Calu3 (cell line): Measurements from ENCODE around the gene CEP41. TPM values are rescaled to one million over a fixed set of nuclear protein-coding genes. Genes with fewer than 3 reads are reported as not detected.

ENCODE experiments used
- BruUV-seq: library from RNA; stranded (reverse); fragments of 400-500 nt; replicated peaks from 2 replicates; lab custom pipeline; 2021; lab: Mats Ljungman, UMichigan
- CTCF ChIA-PET: fragments of 300-600 bp; sonication (Branson Sonifier 250); formaldehyde crosslinking; loops from one replicate; lab custom pipeline; 2022; ENCODE audit warnings: antibody characterized with exemption; lab: Charles Lee
- DNase-seq: peaks from one replicate; pipeline ENCODE4 v3.0.0; 2022
- H3K27ac Mint-ChIP-seq: one replicate; pipeline ENCODE4 v1.8.0; 2022; ENCODE audit warnings: mixed read lengths; ENCODE audit not compliant: unreplicated experiment
- H3K27me3 Mint-ChIP-seq: one replicate; pipeline ENCODE4 v1.8.0; 2022; ENCODE audit warnings: mixed read lengths; ENCODE audit not compliant: unreplicated experiment
- H3K36me3 Mint-ChIP-seq: one replicate; pipeline ENCODE4 v1.8.0; 2022; ENCODE audit warnings: mild to moderate bottlenecking, moderate library complexity, mixed read lengths; ENCODE audit not compliant: insufficient read depth, unreplicated experiment
- H3K4me1 Mint-ChIP-seq: one replicate; pipeline ENCODE4 v1.8.0; 2022; ENCODE audit warnings: mild to moderate bottlenecking, low read depth, mixed read lengths; ENCODE audit not compliant: unreplicated experiment
- H3K4me3 Mint-ChIP-seq: one replicate; pipeline ENCODE4 v1.8.0; 2022; ENCODE audit warnings: mild to moderate bottlenecking, low read depth, moderate library complexity, mixed read lengths; ENCODE audit not compliant: unreplicated experiment
- H3K9me3 Mint-ChIP-seq: one replicate; pipeline ENCODE4 v1.8.0; 2022; ENCODE audit warnings: low read depth, mixed read lengths; ENCODE audit not compliant: unreplicated experiment
- intact Hi-C: fragments of 100-400 bp; cut with micrococcal nuclease; formaldehyde crosslinking; loops from one replicate; pipeline ENCODE4 v1.10.0; 2022; ENCODE audit not compliant: unreplicated experiment
- total RNA-seq: library from RNA; stranded (reverse); gene quantifications from 2 replicates; pipeline ENCODE4 v1.2.3, GENCODE V29; 2022
- TF ChIP-seq, protein P1 (sequence below): fragments of 200-600 bp; IDR thresholded peaks from one replicate; pipeline ENCODE4 v1.8.0; 2022; ENCODE audit warnings: antibody characterized with exemption; ENCODE audit not compliant: unreplicated experiment

CEP41 gene
- total RNA-seq, 1 experiment from 2014 or later: 21.6 TPM

DNA sequence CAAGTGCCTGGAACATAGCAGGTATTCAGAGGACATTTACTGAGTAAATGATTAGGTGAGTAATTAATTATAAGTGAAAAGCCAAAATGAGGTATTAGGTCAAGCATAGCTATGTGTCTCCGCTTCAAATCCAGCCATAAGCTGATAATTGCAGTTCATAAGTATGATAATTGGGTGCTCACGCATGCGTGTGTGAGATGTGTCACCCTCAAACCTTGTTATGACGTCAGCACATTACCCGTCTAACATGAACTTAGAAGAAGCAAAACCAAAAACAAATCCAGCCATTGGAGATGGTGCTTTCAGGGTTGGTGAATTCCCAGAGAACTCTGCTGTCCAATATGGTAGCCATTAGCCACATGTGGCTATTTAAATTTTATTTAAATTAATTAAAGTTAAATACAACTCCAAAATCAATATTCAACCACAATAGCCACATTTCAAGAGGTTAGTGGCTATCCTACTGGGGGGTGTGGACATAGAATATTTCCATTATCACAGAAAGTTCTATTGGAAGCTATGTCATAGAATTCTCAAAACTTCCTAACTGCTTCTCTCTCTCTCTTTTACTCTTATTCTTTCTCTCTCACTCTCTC lies 96.4 kb downstream of the CEP41 start, which contains the start of gene CPA5:
TSS of gene CPA5 (plus strand) at position 546 of the 596 bp plus-strand sequence. CDS start 1,670 bp downstream, outside the sequence.
- no peaks in the 10 kb centered on the region for H3K9me3 Mint-ChIP-seq
- no peak within 1 kb of the TSS for H3K27ac Mint-ChIP-seq
- no peaks in the 10 kb centered on the region for H3K36me3 Mint-ChIP-seq

More for the DNA sequence above, 96.4 kb downstream of the CEP41 start, which contains the start of gene CPA5:
- no peak within 1 kb of the TSS for H3K4me3 Mint-ChIP-seq
- CTCF ChIA-PET: no interaction called here
- DNase-seq: no peak
- H3K27me3 Mint-ChIP-seq: peaks cover 22% of the 10 kb centered on the region
- no peaks in the 10 kb centered on the region for H3K4me1 Mint-ChIP-seq
- TF ChIP-seq, protein P1, sequence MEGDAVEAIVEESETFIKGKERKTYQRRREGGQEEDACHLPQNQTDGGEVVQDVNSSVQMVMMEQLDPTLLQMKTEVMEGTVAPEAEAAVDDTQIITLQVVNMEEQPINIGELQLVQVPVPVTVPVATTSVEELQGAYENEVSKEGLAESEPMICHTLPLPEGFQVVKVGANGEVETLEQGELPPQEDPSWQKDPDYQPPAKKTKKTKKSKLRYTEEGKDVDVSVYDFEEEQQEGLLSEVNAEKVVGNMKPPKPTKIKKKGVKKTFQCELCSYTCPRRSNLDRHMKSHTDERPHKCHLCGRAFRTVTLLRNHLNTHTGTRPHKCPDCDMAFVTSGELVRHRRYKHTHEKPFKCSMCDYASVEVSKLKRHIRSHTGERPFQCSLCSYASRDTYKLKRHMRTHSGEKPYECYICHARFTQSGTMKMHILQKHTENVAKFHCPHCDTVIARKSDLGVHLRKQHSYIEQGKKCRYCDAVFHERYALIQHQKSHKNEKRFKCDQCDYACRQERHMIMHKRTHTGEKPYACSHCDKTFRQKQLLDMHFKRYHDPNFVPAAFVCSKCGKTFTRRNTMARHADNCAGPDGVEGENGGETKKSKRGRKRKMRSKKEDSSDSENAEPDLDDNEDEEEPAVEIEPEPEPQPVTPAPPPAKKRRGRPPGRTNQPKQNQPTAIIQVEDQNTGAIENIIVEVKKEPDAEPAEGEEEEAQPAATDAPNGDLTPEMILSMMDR: no peak
- no TSS peak for BruUV-seq
- intact Hi-C loops: no loop called here

Other genes with a start within 250 kb of the CEP41 start
- 26.6 and 26.8 TPM in 2 replicates for gene TMEM209, start 235.6 kb downstream of the CEP41 start, total RNA-seq
- not detected in 2 replicates for gene SSMEM1, start 233.2 kb downstream of the CEP41 start, total RNA-seq
- not detected in 2 replicates for gene CPA2, start 174.2 kb downstream of the CEP41 start, total RNA-seq
- gene CPA4, start 147.9 kb downstream of the CEP41 start, total RNA-seq: not detected in 2 replicates
- not detected in 2 replicates for gene CPA5, start 96.2 kb downstream of the CEP41 start, total RNA-seq
- gene CPA1, start 60.5 kb downstream of the CEP41 start, total RNA-seq: not detected in 2 replicates
- gene MEST, start 51.1 kb upstream of the CEP41 start, total RNA-seq: 62.6 and 76.1 TPM in 2 replicates
- gene COPG2, start 227.7 kb upstream of the CEP41 start, total RNA-seq: 18.2 and 19.8 TPM in 2 replicates
- not detected in 2 replicates for gene TSGA13, start 245.5 kb upstream of the CEP41 start, total RNA-seq